ENCODE results near the gene ADARB2.

Gene ADARB2

DNA sequence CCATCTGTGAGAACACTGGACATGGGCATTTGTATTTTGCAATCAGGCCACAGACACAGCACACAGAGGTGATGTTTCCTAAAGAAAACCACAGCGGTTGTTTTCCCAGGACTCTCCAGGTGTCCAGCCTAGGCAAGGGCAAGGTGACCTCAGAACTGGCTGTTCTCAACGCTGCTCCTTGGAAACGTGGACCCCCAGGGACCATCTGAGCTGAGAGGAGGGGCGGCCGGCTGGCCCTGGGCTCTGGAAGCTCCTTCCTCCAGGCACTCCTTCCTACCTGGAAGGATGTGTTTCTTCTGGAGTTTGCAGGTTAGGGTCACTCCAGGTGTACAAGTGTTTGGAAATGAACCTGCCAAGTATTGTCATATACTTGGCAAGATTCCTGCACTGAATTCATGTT lies 103.1 kb downstream of the ADARB2 start:
- H3K9me3 ChIP-seq (ENCODE audit: control insufficient read depth, low read length) = no peaks in the 10 kb centered on the region

DNA sequence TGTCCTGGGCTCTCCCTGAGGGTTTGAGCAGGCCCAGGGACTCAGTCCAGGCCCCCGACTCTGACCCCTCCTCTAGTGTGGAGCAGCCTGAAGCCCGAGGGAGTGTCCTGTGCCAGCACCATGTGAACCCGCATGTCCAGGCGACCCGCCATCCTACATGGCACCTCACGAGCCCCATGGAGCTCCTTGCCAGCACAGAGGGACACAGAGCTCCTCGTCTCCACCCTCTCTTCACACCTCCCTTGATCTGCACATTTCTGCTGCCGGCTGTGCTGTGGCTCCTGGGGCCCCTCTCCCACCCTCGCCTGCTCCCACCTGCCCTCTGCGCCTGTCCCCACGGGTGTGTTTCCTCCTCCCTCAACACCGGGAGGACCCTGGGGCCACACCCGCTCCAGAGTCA lies 103.5 kb downstream of the ADARB2 start:
- Histone ChIP-seq H3K36me3 (ENCODE audit: control insufficient read depth, insufficient read depth, low read length, severe bottlenecking) (no peaks in the 10 kb centered on the region), H3K4me1 (ENCODE audit: control insufficient read depth, insufficient read depth, low read length) (no peaks in the 10 kb centered on the region), H3K9me3 (ENCODE audit: control insufficient read depth, low read length) (no peaks in the 10 kb centered on the region), H3K27me3 (replicated peaks; ENCODE audit: control insufficient read depth, insufficient read depth, low read length) (no peaks in the 10 kb centered on the region), H3K4me3 (ENCODE audit: low read length) (no peak overlapping the region), H3K9ac (ENCODE audit: low read length) (no peak overlapping the region)
- no peak for DNase-seq (ENCODE audit: low read depth)

More for the DNA sequence above, 103.1 kb downstream of the ADARB2 start:
- no peak overlapping the region for H3K9ac ChIP-seq (ENCODE audit: low read length)
- H3K4me1 ChIP-seq (ENCODE audit: control insufficient read depth, insufficient read depth, low read length) = no peaks in the 10 kb centered on the region
- DNase-seq (ENCODE audit: low read depth) = no peak
- no peaks in the 10 kb centered on the region for H3K36me3 ChIP-seq (ENCODE audit: control insufficient read depth, insufficient read depth, low read length, severe bottlenecking)
- no peaks in the 10 kb centered on the region for H3K27me3 ChIP-seq (replicated peaks; ENCODE audit: control insufficient read depth, insufficient read depth, low read length)
- H3K4me3 ChIP-seq (ENCODE audit: low read length) = no peak overlapping the region

DNA sequence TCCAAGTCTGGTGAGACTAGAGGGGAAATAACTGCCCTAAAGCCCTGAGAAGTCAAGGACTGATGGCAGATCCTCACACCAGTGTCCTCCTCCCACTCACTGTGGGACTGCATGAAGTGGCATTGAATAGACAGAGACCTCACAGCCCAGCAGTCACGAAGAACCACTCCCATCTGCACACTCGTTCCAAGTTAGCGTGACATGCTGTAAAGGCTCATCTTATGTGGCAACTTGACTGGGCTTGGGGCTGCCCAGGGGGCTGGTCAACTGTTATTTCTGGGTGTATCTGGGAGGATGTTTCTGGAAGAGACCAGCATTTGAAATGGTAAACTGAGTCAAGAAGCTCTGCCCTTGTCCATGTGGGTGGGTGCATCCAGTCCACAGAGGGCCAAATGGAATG lies 104.7 kb downstream of the ADARB2 start:
- H3K4me3 ChIP-seq (ENCODE audit: low read length) = no peak overlapping the region
- no peaks in the 10 kb centered on the region for H3K9me3 ChIP-seq (ENCODE audit: control insufficient read depth, low read length)
- H3K27me3 ChIP-seq (replicated peaks; ENCODE audit: control insufficient read depth, insufficient read depth, low read length) = no peaks in the 10 kb centered on the region
- H3K9ac ChIP-seq (ENCODE audit: low read length) = no peak overlapping the region
- no peaks in the 10 kb centered on the region for H3K4me1 ChIP-seq (ENCODE audit: control insufficient read depth, insufficient read depth, low read length)
- DNase-seq (ENCODE audit: low read depth) = no peak
- no peaks in the 10 kb centered on the region for H3K36me3 ChIP-seq (ENCODE audit: control insufficient read depth, insufficient read depth, low read length, severe bottlenecking)

DNA sequence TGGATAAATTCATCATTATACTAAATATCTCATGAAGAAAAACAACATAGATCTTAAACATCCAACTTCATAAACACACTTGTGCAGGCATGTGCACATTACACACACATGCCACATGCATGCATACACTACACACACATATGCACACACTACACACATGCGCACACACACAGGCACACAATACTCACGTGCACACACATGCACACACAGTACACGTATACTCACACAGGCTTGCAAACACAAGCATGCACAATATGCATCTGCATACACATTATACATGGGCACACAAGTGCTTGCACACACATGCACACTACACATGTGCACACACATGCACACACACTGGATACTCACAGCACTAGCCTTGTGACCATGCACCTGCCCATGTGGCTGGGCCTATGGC lies 105.2 kb downstream of the ADARB2 start:
- no peaks in the 10 kb centered on the region for H3K36me3 ChIP-seq (ENCODE audit: control insufficient read depth, insufficient read depth, low read length, severe bottlenecking)
- no peaks in the 10 kb centered on the region for H3K4me1 ChIP-seq (ENCODE audit: control insufficient read depth, insufficient read depth, low read length)
- H3K27me3 ChIP-seq (replicated peaks; ENCODE audit: control insufficient read depth, insufficient read depth, low read length) = no peaks in the 10 kb centered on the region
- H3K4me3 ChIP-seq (ENCODE audit: low read length) = no peak overlapping the region
- DNase-seq (ENCODE audit: low read depth) = no peak
- H3K9me3 ChIP-seq (ENCODE audit: control insufficient read depth, low read length) = no peaks in the 10 kb centered on the region
- no peak overlapping the region for H3K9ac ChIP-seq (ENCODE audit: low read length)

DNA sequence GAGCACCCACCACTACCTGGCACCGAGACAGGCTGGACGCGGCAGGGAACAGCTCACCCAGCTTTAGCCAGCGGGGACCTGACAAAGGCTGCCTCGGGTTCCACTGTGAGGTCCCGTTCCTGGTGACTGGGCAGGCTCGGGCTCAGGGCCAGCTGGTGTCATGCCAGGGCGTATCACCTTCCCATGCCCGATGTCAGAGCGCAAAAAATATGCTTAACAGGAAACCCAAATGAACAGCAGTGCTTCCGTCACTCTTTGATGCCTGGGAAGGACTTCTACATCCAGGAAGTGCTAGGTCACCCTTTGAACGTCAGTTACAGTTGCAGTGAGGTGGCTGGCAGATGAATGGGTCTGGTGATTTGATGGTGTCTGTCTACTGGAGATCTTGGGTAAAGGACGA lies 106.0 kb downstream of the ADARB2 start:
- H3K27me3 ChIP-seq (replicated peaks; ENCODE audit: control insufficient read depth, insufficient read depth, low read length) = no peaks in the 10 kb centered on the region
- no peaks in the 10 kb centered on the region for H3K36me3 ChIP-seq (ENCODE audit: control insufficient read depth, insufficient read depth, low read length, severe bottlenecking)
- no peaks in the 10 kb centered on the region for H3K9me3 ChIP-seq (ENCODE audit: control insufficient read depth, low read length)
- H3K4me1 ChIP-seq (ENCODE audit: control insufficient read depth, insufficient read depth, low read length) = no peaks in the 10 kb centered on the region
- H3K4me3 ChIP-seq (ENCODE audit: low read length) = no peak overlapping the region
- no peak overlapping the region for H3K9ac ChIP-seq (ENCODE audit: low read length)
- DNase-seq (ENCODE audit: low read depth) = no peak

DNA sequence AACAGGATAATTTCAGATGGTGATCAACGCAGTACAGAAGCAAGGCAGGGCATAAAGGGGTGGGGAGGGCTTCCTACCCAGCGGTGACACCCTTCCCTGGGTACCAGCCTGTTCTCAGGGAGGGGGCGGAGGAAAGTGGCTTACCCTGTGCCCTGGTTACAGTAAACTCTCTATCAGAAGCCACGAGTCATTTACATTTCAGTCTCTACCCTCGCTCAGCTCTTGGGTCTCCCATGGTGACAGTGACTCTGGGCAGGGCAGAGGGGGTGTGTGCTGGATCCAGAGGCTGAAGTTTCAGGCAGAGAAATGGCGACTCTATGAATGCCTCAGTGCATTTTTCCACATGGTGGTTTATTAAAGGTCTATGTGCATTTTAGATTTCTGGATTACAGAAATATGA lies 107.0 kb downstream of the ADARB2 start:
- no peak overlapping the region for H3K4me3 ChIP-seq (ENCODE audit: low read length)
- H3K9me3 ChIP-seq (ENCODE audit: control insufficient read depth, low read length) = no peaks in the 10 kb centered on the region
- H3K9ac ChIP-seq (ENCODE audit: low read length) = no peak overlapping the region
- no peaks in the 10 kb centered on the region for H3K27me3 ChIP-seq (replicated peaks; ENCODE audit: control insufficient read depth, insufficient read depth, low read length)
- DNase-seq (ENCODE audit: low read depth) = no peak
- no peaks in the 10 kb centered on the region for H3K4me1 ChIP-seq (ENCODE audit: control insufficient read depth, insufficient read depth, low read length)
- no peaks in the 10 kb centered on the region for H3K36me3 ChIP-seq (ENCODE audit: control insufficient read depth, insufficient read depth, low read length, severe bottlenecking)

DNA sequence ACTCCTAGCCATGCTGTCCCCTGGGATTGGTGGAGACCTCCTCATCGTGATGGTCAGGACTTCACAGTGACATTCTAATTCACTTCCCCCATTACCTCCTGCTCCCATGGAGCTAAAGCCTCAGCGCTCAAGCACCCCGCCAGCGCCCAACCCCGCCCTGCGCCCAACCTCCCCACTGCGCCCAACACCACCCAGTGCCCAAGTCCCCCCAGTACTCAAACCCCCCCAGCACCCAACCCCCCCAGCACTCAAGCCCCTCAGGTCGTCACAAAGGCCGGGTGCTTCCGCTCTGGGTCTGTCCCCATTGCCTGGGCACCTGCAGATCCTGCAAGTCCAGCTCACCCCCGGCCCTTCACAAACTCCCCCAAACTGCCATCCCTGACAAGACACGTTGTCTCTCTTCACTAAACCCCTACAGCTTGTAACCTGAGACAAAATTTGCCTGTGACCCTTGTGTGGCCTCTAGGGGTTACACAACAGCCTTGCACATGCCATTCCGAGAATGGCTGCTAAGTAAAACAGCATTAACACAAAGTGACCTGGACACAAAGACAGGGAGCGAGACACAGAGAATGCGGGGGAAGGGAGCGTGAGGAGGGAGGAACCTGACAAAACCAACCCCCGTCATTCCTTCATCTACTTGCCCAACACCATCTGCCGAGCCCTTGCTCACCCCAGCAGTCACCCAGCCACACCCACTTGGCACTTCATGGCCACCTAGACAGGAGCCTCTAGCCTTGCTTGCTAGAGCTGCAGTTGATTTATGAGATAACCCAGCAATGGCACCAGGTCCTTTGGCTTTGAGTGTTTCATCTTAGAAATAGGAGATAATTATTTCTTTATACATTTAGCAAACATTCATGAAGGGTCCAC lies 107.8 kb downstream of the ADARB2 start:
- no peaks in the 10 kb centered on the region for H3K36me3 ChIP-seq (ENCODE audit: control insufficient read depth, insufficient read depth, low read length, severe bottlenecking)
- no peaks in the 10 kb centered on the region for H3K9me3 ChIP-seq (ENCODE audit: control insufficient read depth, low read length)
- no peak for DNase-seq (ENCODE audit: low read depth)
- H3K4me3 ChIP-seq (ENCODE audit: low read length) = no peak overlapping the region
- H3K9ac ChIP-seq (ENCODE audit: low read length) = no peak overlapping the region
- no peaks in the 10 kb centered on the region for H3K4me1 ChIP-seq (ENCODE audit: control insufficient read depth, insufficient read depth, low read length)
- H3K27me3 ChIP-seq (replicated peaks; ENCODE audit: control insufficient read depth, insufficient read depth, low read length) = no peaks in the 10 kb centered on the region

DNA sequence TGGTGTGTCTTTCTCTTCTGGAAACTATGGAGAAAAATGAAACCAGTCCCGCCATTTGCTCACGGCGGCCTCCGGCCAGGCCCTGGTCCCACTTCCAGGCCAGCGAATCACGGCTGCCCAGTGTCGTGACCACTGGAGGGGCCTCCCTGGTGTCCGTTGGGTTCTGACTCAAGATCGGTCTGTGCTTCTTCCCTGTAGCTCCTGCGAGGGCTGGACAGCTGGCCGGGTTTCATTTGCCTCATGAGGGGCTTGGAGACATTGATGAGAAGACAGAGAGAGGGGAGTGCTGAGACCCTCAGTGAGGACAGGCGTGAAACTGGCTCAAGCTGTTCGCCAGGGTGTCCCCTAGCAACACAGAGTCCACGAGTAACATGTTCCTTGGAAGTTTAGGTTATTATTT lies 108.6 kb downstream of the ADARB2 start:
- Histone ChIP-seq H3K4me1 (ENCODE audit: control insufficient read depth, insufficient read depth, low read length) (no peaks in the 10 kb centered on the region), H3K9ac (ENCODE audit: low read length) (no peak overlapping the region), H3K4me3 (ENCODE audit: low read length) (no peak overlapping the region), H3K9me3 (ENCODE audit: control insufficient read depth, low read length) (no peaks in the 10 kb centered on the region), H3K36me3 (ENCODE audit: control insufficient read depth, insufficient read depth, low read length, severe bottlenecking) (no peaks in the 10 kb centered on the region), H3K27me3 (replicated peaks; ENCODE audit: control insufficient read depth, insufficient read depth, low read length) (no peaks in the 10 kb centered on the region)
- DNase-seq (ENCODE audit: low read depth) = no peak

DNA sequence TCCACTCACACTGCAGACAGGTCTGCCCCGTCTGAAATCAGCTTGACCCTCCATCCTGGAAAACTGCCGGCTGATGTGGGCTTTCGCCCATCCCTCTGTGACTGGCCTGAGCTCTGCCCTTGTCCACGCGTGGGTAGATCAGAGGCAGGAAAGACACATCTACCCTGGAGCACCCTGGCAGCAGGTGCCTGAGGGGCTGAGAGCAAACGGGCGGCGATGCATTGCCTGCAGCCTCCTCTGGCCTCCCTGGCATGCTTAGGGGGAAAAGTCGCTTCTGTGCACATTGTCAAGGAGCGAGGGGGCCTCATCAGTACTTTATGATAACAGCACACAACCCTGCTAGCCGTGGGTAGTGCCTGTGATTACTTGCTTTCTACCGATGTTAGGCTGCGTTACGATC lies 109.4 kb downstream of the ADARB2 start:
- Histone ChIP-seq H3K4me3 (ENCODE audit: low read length) (no peak overlapping the region), H3K9ac (ENCODE audit: low read length) (no peak overlapping the region), H3K9me3 (ENCODE audit: control insufficient read depth, low read length) (no peaks in the 10 kb centered on the region), H3K27me3 (replicated peaks; ENCODE audit: control insufficient read depth, insufficient read depth, low read length) (no peaks in the 10 kb centered on the region), H3K36me3 (ENCODE audit: control insufficient read depth, insufficient read depth, low read length, severe bottlenecking) (no peaks in the 10 kb centered on the region), H3K4me1 (ENCODE audit: control insufficient read depth, insufficient read depth, low read length) (no peaks in the 10 kb centered on the region)
- no peak for DNase-seq (ENCODE audit: low read depth)

DNA sequence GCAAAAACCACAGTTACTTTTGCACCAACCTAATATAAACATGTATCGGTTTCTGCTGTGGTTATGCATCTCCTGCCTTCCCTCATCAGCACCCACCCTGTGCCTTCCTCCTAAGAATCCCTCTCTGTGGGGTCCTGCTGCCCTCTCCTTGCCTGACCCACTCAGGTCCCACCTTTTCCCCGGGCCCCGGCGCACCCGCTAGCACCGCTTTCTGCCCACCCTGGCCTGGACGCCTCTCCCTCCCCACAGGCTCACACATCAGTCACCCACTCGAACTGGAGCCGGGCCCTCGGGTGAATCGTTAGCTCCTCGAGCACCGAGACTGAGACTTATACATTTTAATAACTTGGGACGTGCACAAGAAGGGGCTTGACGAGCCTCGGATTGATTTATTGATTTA lies 110.5 kb downstream of the ADARB2 start:
- no peaks in the 10 kb centered on the region for H3K27me3 ChIP-seq (replicated peaks; ENCODE audit: control insufficient read depth, insufficient read depth, low read length)
- no peaks in the 10 kb centered on the region for H3K4me1 ChIP-seq (ENCODE audit: control insufficient read depth, insufficient read depth, low read length)
- no peak for DNase-seq (ENCODE audit: low read depth)
- no peaks in the 10 kb centered on the region for H3K36me3 ChIP-seq (ENCODE audit: control insufficient read depth, insufficient read depth, low read length, severe bottlenecking)
- no peak overlapping the region for H3K4me3 ChIP-seq (ENCODE audit: low read length)
- no peak overlapping the region for H3K9ac ChIP-seq (ENCODE audit: low read length)
- no peaks in the 10 kb centered on the region for H3K9me3 ChIP-seq (ENCODE audit: control insufficient read depth, low read length)

DNA sequence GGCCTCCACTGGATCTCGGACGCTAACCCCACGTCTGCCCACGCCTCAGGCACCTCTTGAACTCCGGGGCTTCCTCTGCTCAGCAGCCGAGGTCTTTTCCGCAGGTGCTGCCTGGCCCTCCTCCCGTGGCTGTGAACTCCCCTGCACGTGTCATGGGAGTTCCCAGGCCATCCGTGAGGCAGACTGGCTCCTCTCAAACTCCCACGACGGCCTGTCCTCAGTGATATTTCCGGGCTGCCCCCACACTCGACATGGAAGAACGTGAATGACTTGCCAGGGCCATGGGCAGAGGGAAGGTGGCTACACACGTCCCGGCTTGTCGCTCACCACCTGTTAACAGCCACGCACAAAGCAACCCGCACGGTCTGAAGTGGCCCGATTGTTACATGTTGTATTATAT lies 110.9 kb downstream of the ADARB2 start:
- Histone ChIP-seq H3K4me1 (ENCODE audit: control insufficient read depth, insufficient read depth, low read length) (no peaks in the 10 kb centered on the region), H3K9me3 (ENCODE audit: control insufficient read depth, low read length) (no peaks in the 10 kb centered on the region), H3K4me3 (ENCODE audit: low read length) (no peak overlapping the region), H3K27me3 (replicated peaks; ENCODE audit: control insufficient read depth, insufficient read depth, low read length) (no peaks in the 10 kb centered on the region), H3K36me3 (ENCODE audit: control insufficient read depth, insufficient read depth, low read length, severe bottlenecking) (no peaks in the 10 kb centered on the region), H3K9ac (ENCODE audit: low read length) (no peak overlapping the region)
- DNase-seq (ENCODE audit: low read depth) = no peak

DNA sequence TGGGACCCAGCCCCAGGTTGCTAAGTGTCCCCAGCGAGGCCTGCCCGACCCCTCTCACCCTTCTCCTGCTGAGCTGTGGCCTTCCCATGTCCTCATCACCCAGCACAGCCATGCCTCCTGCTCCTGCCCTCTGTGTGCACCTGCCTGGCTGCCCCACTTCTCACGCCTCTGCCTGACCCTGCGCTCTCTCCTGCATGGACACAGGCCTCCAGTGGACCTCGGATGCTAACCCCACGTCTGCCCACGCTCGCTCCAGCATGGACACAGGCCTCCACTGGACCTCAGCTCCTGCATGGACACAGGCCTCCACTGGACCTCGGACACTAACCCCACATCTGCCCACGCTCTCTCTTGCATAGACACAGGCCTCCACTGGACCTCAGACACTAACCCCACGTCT lies 111.6 kb downstream of the ADARB2 start:
- Histone ChIP-seq H3K4me1 (ENCODE audit: control insufficient read depth, insufficient read depth, low read length) (no peaks in the 10 kb centered on the region), H3K27me3 (replicated peaks; ENCODE audit: control insufficient read depth, insufficient read depth, low read length) (no peaks in the 10 kb centered on the region), H3K36me3 (ENCODE audit: control insufficient read depth, insufficient read depth, low read length, severe bottlenecking) (no peaks in the 10 kb centered on the region), H3K9me3 (ENCODE audit: control insufficient read depth, low read length) (no peaks in the 10 kb centered on the region), H3K4me3 (ENCODE audit: low read length) (no peak overlapping the region), H3K9ac (ENCODE audit: low read length) (no peak overlapping the region)
- no peak for DNase-seq (ENCODE audit: low read depth)

All from adipocyte (in vitro differentiated cells).